Neural progenitor cell (in vitro differentiated cells): ENCODE measurements around the gene CCDC149.

Source experiments
- EZH2 ChIP-seq: fragments of 200-600 bp; sonication (generic); IDR thresholded peaks from 2 replicates; pipeline ENCODE4 v1.6.1; 2017; ENCODE audit warnings: antibody characterized with exemption, mild to moderate bottlenecking, moderate library complexity
- EZH2phosphoT487 ChIP-seq: fragments of 200-600 bp; sonication (generic); IDR thresholded peaks from 2 replicates; pipeline ENCODE4 v1.6.1; 2017; ENCODE audit warnings: antibody characterized with exemption
- TF ChIP-seq, protein P1 (sequence below): fragments of 200-600 bp; sonication (generic); IDR thresholded peaks from 2 replicates; pipeline ENCODE4 v1.5.1; 2017; ENCODE audit warnings: antibody characterized with exemption, mild to moderate bottlenecking

DNA sequence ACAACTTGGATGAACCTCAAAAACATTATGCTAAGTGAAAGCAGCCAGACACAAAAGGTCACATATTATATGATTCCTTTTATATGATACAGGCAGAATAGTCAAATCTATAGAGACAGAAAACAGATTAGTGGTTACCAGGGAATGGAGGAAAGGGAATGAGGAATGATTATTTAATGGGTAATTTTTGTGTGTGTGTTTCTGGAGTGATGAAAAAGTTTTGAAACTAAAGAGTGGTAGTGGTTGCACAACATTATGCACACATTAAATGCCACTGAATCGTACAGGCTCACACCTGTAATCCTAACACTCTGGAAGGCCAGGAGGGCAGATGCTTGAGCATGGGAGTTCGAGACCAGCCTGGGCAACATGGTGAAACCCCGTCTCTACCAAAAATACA, 137.1 kb downstream of the CCDC149 start:
- TF ChIP-seq, protein P1, sequence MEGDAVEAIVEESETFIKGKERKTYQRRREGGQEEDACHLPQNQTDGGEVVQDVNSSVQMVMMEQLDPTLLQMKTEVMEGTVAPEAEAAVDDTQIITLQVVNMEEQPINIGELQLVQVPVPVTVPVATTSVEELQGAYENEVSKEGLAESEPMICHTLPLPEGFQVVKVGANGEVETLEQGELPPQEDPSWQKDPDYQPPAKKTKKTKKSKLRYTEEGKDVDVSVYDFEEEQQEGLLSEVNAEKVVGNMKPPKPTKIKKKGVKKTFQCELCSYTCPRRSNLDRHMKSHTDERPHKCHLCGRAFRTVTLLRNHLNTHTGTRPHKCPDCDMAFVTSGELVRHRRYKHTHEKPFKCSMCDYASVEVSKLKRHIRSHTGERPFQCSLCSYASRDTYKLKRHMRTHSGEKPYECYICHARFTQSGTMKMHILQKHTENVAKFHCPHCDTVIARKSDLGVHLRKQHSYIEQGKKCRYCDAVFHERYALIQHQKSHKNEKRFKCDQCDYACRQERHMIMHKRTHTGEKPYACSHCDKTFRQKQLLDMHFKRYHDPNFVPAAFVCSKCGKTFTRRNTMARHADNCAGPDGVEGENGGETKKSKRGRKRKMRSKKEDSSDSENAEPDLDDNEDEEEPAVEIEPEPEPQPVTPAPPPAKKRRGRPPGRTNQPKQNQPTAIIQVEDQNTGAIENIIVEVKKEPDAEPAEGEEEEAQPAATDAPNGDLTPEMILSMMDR: no peak
- TF ChIP-seq EZH2phosphoT487: no peak
- no peak for TF ChIP-seq EZH2
